ENCODE results near the gene PIGT. TPM values are rescaled to one million over a fixed set of nuclear protein-coding genes. Genes with fewer than 3 reads are reported as not detected.

The PIGT gene
- total and polyA plus RNA-seq, 2 experiments from 2014 or later, result 48.4 to 63.1 TPM

GRCh38 chr20:45412653-45413052 lies 3.3 kb upstream of the PIGT start:
- no peak overlapping the region for H2AFZ ChIP-seq
- H3K4me1 ChIP-seq (ENCODE audit: insufficient read depth), result peaks cover 12% of the 10 kb centered on the region; the same call in 1 of the 2 replicates
- Mint-ChIP-seq H3K27ac (no peak overlapping the region), H3K9me3 (no peaks in the 10 kb centered on the region), H3K36me3 (ENCODE audit: low read depth) (peaks cover 21% of the 10 kb centered on the region), H3K4me3 (no peak overlapping the region), H3K27me3 (ENCODE audit: insufficient read depth, low read depth, poor library complexity) (peaks cover 4% of the 10 kb centered on the region), H3K4me1 (peaks cover 13% of the 10 kb centered on the region)
- H3K27me3 ChIP-seq (ENCODE audit: insufficient read depth), result peaks cover 4% of the 10 kb centered on the region; the same call in 1 of the 2 replicates
- DNase-seq (ENCODE audit: low spot score), result no peak
- H3K36me3 ChIP-seq (ENCODE audit: insufficient read depth), result peaks cover 8% of the 10 kb centered on the region
- H3K79me2 ChIP-seq (replicated peaks; ENCODE audit: insufficient read depth), result peaks cover 18% of the 10 kb centered on the region
- no peak overlapping the region for H3K27ac ChIP-seq (ENCODE audit: low read depth)
- H3K4me3 ChIP-seq, result no peak overlapping the region
- peaks cover 4% of the 10 kb centered on the region; the same call in 1 of the 2 replicates for H3F3A ChIP-seq (replicated peaks; ENCODE audit: low read depth)
- ATAC-seq, result no peak
- H3K9me2 ChIP-seq (ENCODE audit: insufficient read depth), result no peaks in the 10 kb centered on the region
- H3K4me2 ChIP-seq, result no peak overlapping the region
- peaks cover 7% of the 10 kb centered on the region; the same call in 1 of the 2 replicates for H4K20me1 ChIP-seq (replicated peaks; ENCODE audit: insufficient read depth)
- no peak for TF ChIP-seq EZH2phosphoT487 (IDR thresholded peaks at IDR 0.05; ENCODE audit: unreplicated experiment)
- no peak for TF ChIP-seq JUNB (IDR thresholded peaks at IDR 0.05; ENCODE audit: unreplicated experiment)
- TF ChIP-seq ETS1 (IDR thresholded peaks at IDR 0.05), result no peak
- TF ChIP-seq REST (IDR thresholded peaks at IDR 0.05; ENCODE audit: unreplicated experiment), result no peak
- no peak for TF ChIP-seq ZNF114 (CRISPR knock-in tag; IDR thresholded peaks at IDR 0.05)
- TF ChIP-seq NANOG (IDR thresholded peaks at IDR 0.05; ENCODE audit: borderline replicate concordance), result no peak
- no peak for TF ChIP-seq POLR2AphosphoS5 (IDR thresholded peaks at IDR 0.05; ENCODE audit: low read depth)
- no peak for TF ChIP-seq CREB1 (CRISPR knock-in tag; IDR thresholded peaks at IDR 0.05; ENCODE audit: low read depth)
- no peak for TF ChIP-seq EZH2 (IDR thresholded peaks at IDR 0.05; ENCODE audit: low read depth, unreplicated experiment)
- TF ChIP-seq ZNF462 (CRISPR knock-in tag; IDR thresholded peaks at IDR 0.05), result no peak
- no peak for TF ChIP-seq STAT1 (IDR thresholded peaks at IDR 0.05; ENCODE audit: unreplicated experiment)
- no peak for TF ChIP-seq ZNF331 (CRISPR knock-in tag; IDR thresholded peaks at IDR 0.05; ENCODE audit: low read depth)
- TF ChIP-seq CTCF (conservative IDR thresholded peaks at IDR 0.05; ENCODE audit: low read depth in 2 of 2), result no peak

Data from GM23338 (cell line).